Kidney epithelial cell (primary cell): ENCODE results near the gene GLIPR1L1. TPM values are rescaled to one million over a fixed set of nuclear protein-coding genes. Genes with fewer than 3 reads are reported as not detected.

Source experiments
- total RNA-seq: library from RNA; depleted of rRNA; stranded (reverse); fragments of >200 nt; gene quantifications from 2 replicates; pipeline ENCODE4 v1.2.3, GENCODE V29; 2015

Gene GLIPR1L1
- total RNA-seq, 1 donor from 2014 or later, result not detected

Other genes starting within 250 kb of the GLIPR1L1 start
- 0.14 TPM in 1 of 2 replicates, not detected in the other for gene KCNC2, start 124.8 kb upstream of the GLIPR1L1 start, total RNA-seq
- gene CAPS2, start 4.3 kb upstream of the GLIPR1L1 start, total RNA-seq, result 0.89 and 1.5 TPM in 2 replicates
- gene GLIPR1L2, start 56.4 kb downstream of the GLIPR1L1 start, total RNA-seq, result 0.14 and 0.29 TPM in 2 replicates
- gene GLIPR1, start 146.1 kb downstream of the GLIPR1L1 start, total RNA-seq, result 28.4 and 31.9 TPM in 2 replicates
- 20.5 and 31.2 TPM in 2 replicates for gene KRR1, start 176.9 kb downstream of the GLIPR1L1 start, total RNA-seq